ENCODE data around the gene OR51G1.
"Not testable (repeated sequence)": the region's sequence is repeated elsewhere in the genome, so short reads cannot be mapped to it uniquely, and the experiment has no call there.

Gene OR51G1, protein sequence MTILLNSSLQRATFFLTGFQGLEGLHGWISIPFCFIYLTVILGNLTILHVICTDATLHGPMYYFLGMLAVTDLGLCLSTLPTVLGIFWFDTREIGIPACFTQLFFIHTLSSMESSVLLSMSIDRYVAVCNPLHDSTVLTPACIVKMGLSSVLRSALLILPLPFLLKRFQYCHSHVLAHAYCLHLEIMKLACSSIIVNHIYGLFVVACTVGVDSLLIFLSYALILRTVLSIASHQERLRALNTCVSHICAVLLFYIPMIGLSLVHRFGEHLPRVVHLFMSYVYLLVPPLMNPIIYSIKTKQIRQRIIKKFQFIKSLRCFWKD

DNA sequence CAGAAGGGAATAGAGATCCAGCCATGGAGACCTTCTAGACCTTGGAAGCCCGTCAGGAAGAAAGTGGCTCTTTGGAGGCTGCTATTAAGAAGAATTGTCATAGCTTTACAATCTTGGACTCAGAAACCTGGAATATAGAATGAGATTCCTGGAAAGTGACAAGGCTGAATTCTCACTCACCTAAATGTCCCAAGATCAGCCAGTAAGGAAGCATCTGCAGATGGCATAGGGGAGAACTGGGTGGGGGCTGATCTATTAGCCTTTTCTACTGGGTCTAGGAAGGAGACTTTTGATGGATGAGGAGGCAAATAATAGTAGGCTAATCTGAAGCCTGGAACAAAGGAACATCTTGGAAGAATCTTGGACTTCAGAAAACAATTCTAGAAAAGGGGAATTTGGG, at the start of gene OR51G1:
OR51G1 (minus strand) TSS at position 101 of the 400 bp plus-strand sequence; CDS start at position 101, 0 bp downstream.
- no peak for DNase-seq (ENCODE audit: low read depth, low spot score)

DNA sequence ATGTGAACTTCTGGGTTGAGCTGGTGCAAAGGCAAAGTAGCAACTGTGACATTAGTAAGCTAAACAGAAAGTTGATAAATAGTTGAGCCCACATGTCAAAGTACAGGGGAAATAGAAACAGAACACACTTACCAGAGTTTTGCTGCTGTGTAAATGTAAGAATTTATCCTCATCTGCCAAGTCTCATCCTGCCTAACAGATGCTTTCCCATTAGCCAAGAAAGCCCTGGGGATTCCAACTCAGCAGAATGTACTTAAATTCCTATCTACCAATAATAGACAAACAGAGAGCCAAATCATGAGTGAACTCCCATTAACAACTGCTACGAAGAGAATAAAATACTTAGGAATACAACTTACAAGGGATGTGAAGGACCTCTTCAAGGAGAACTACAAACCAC, 38.7 kb upstream of the OR51G1 start:
- DNase-seq (ENCODE audit: low read depth, low spot score) = no peak

DNA sequence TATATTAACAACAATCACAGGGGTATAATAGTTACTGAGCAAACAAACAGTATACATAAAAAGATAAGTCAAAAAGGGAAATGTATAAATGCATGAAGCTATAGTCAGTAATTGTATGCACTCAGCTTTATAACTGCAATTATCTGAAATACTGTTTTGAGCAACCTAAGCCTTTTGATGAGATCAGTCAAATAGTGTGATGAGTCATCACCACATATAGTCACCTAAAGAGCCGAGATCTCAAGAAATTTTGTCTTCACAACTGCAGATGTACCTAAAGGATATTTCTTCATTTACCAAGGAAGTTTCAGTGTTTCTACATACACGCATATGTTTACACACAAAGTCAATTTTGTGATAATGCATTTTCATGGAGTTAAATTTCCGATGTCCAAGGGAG, 36.7 kb upstream of the OR51G1 start:
- DNase-seq (ENCODE audit: low read depth, low spot score) = no peak

DNA sequence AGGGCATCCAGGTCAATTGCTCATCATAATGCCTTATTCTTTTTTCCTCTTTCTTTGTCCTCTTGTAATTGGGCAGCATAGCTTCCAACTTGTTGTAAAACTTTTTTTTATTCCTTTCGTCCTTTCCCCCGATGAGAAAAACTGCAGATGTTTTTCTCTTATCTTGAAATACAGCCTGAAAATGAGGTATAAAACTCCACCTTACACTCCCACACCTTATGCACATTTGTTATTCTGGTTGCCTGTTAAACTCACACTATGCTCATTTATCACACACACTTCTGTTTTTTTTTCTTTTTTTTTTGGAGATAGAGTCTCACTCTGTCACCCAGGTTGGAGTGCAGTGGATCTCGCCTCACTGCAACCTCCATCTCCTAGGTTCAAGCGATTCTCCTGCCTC, 33.3 kb upstream of the OR51G1 start:
- DNase-seq (ENCODE audit: low read depth, low spot score) = no peak

DNA sequence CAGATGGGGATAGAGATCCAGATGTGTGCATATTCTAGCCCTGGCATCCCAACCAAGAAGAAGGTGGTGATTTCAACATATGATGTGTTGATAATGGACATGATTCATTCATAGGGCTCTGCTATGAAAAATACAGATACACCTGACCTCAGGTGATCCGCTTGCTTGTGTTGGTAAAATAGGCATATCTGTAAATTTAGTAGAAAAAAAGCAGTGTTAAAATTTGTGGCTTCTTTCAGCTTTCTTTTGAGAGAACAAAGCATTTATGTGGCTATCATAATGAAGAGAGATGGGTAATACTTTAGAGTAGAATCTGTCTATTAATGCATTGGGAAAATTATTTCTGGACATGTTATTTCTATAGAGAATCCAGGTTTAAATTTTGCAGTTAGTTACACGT, 31.5 kb upstream of the OR51G1 start, which contains the start of gene OR51A2:
OR51A2 (minus strand) TSS at position 101 of the 400 bp plus-strand sequence; CDS start at position 101, 0 bp downstream.
- DNase-seq (ENCODE audit: low read depth, low spot score) = not testable (repeated sequence)

DNA sequence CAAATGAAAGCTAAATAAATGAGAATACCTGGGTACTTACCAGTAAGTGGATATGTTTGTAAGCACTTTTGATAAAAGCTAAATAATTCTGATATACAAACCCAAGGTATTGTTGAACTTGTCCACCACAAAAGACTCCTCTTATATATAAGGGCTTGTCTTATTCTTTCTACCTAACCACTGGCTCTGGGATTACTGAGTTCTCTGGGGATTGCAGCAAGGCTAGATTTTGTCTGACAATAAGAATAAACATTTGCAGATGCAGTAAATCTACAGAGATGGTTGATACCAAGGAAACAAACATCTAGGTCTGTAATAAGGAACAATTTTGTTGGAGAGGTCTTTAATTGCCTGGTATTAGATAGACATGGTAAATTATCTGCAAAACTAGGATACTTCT, 23.4 kb upstream of the OR51G1 start, which contains the start of gene OR51A4:
OR51A4 (minus strand) TSS at position 101 of the 400 bp plus-strand sequence. CDS start 505 bp downstream, outside the sequence.
- no peak for DNase-seq (ENCODE audit: low read depth, low spot score)

DNA sequence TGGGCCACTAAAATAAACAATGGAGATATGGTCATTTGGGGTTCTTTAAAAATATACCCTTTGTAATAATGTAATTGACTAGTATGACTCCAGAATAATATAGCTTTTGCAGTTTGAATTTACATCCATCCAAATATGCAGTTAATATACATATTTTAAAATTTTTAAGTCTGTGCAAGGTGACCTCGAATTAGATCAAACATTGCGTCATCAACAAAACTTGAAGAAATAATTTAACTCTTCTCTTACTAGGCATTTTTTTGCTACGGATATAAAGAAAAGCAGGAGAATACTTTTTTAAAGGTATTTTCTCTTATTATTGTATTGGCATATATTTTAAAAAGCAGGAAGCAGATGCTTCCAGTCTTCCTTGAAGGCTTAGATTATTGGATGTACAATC, 12.6 kb upstream of the OR51G1 start:
- DNase-seq (ENCODE audit: low read depth, low spot score) = no peak

DNA sequence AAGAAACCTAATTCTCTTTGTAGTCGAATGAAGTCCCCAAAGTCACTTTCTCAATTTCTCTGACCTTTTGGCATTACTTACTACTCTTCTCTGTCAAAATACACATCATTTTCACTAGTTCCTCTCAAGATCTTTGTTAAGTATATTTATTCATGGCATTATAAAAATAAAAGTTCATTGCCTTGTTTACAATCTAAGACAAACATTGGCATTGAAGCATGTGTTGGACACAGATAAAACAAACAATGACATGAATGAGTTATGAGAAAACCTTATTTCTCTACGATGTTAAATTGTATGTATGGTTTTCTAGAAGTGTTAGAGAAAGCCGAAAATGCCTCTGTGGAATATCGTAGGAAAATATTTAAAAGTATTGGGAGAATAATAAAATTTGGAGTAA, 8.6 kb upstream of the OR51G1 start:
- no peak for DNase-seq (ENCODE audit: low read depth, low spot score)

DNA sequence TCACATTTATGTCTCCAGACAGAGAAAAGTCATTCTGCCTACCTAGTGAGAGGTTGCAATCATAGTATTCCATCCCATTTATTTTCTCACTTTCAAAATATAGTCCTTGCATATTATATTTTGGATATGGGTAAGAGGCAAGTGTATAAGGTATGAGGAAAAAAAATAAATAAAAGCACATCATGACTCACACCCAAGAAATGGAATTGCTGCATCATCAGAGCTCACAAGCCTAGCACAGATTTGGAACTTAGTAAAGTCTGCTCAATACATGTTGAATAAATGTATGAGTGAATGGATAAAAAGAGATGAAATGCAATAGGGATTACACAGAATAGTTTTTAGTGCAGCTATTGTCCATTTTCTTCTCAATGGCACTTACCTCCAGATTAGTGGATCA, 2.5 kb upstream of the OR51G1 start:
- DNase-seq (ENCODE audit: low read depth, low spot score) = no peak

DNA sequence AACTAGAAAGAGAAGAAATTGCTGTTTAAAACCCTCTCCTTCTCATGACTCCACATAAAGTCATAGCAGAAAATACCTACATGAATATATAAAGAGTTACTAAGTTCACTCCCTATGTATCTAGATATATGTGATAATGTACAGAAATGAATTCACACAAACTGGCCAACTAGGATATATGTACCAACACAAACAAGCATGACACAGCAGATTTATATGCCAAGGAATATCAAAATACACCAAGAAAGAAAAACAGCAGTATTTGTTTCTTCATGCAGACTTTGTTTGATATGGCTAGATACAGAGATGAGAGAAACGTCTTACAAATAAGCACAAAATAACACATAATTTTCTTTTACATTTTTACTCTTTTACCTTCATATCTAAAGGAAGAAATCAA, 1.8 kb downstream of the OR51G1 start:
- no peak for DNase-seq (ENCODE audit: low read depth, low spot score)

DNA sequence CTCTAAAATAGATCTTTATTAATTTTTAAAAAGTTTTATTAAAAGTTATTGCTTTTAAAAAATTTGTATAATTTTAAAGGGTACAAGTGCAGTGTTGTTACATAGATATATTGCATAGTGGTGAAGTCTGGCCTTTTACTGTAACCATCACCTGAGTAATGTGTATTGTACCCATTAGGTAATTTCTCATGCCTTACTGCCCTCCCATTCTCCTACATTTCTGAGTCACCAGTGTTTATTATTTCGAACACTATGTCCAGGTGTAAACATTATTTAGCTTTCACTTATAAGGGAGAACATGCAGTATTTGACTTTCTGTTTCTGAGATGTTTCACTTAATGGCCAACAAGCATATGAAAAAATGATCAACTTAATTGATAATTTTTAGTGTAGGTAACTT, 2.3 kb downstream of the OR51G1 start:
- DNase-seq (ENCODE audit: low read depth, low spot score) = no peak

DNA sequence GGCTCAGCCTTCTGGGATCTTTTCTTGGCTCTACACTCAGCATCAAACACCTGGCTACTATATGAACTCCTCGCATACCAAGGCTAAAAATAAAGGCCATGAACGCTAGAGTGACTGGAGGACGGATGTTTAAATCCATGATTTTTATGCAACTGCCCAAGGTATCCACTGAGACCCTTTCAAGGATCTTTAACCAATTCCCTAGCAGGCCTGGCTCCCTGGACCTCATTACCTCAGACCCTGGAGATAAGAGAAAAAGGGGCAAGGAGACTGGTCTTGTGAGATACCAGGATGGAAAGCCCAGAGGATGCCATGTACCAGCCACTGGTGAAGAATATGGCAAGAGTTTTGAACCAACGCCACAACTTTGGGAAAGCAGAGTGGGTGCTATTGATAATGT, 4.9 kb downstream of the OR51G1 start, which contains the start of gene OR51G2:
OR51G2 (minus strand) TSS at position 101 of the 400 bp plus-strand sequence. CDS start 3,687 bp downstream, outside the sequence.
- no peak for DNase-seq (ENCODE audit: low read depth, low spot score)

DNA sequence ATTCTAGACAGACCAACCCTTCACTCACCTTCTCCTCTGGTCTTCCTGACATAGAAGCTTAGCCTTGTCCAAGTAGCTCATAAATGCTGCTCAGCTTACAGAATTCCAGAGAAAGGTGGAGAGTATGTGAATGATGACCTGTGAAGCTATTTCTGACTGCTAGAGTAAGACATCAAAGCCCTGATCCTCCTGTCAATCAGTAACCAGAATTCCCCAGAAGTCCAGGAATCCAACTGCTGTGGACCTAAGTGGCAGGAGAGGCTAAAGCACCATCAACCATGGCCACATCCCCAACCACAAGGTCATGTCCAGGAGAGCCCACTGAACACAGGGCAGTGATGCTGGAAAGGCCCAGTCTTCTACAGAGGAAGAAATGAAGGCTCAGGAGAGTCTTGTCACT, 7.6 kb downstream of the OR51G1 start:
- no peak for DNase-seq (ENCODE audit: low read depth, low spot score)

DNA sequence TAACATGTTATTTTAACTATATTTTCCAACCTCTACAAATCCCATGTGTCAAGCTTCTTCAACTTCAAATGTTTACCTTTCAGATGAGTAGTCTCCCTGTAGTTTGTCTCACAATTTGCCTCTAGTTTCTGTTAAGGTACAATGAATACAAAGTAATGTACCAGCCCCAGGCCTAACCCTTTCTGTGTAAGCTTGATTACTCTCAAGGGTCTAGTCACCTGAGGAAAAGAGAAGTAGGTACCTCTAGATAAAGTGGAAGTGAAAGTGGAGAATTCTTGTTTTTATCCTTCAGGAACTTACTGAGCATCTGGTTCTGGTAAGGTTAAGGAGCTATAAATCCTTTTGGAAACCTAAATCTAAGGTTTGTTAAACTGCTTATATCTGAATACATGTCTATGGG, 20.7 kb downstream of the OR51G1 start, which contains the start of gene OR51A7:
OR51A7 (plus strand) TSS at position 300 of the 400 bp plus-strand sequence. CDS start 3,587 bp downstream, outside the sequence.
- DNase-seq (ENCODE audit: low read depth, low spot score) = no peak

DNA sequence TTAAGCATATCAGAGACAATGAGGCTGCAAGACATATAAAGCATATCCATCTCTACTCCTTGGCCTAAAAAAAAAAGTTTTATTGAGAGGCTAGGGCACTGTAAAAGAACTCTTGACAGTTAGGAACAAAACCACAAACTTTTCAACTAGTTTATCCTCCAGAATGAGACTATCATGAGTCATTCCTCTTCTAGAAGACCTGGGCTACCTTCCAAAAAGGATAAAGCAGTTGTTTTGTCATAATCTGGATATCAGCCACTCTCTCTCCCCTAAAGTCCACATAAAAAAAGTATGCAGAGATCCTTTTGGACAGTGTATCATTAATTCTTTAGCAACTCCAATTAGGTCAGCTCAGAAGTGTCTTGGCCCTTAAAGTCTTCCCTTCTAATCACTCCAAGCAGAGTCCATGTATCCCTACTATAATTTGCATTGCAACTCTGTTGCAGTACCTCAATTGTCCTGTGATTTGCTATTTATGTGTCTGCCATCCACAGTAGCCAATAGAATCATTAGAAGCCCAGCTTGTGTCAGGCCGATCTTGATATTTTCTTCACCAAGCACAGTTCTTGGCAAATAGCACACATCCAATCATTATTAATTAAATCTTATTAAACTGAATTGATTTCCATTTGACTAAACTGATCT, 32.0 kb downstream of the OR51G1 start:
- no peak for DNase-seq (ENCODE audit: low read depth, low spot score)

DNA sequence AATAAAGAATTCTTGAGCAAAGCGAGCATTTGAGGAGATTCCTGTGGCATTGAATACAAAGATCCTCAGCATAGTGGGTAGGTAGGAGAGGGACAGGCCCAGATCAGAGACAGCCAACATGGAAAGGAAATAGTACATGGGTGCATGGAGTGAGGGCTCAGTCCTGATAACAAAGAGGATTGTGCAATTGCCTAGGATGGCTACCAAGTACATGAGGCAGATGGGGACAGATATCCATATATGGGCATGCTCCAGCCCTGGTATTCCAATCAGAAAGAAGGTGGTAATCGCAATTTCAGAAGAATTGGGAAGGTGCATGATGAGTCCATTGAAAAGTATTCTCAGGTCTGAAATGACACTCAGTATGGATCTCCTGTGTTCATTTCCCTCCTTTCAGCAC, 33.9 kb downstream of the OR51G1 start:
- DNase-seq (ENCODE audit: low read depth, low spot score) = no peak

DNA sequence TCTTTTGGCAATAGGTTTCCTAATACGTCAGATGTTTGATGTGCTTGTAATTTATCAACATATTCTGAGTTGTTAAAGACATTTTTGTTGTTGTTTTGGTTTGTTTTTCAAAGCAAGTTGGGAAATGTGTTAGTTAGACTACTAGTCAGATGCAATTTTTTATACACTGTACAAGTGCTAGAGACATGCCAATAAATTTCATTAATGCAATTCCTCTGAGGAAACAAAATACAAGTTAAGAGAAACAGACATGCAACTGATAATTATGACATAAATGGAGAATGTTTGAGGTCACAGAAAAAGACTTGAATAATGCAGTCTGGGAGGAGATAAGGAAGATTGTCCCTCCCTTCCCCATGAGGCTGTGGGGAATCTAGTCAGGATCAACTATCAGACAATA, 36.5 kb downstream of the OR51G1 start:
- no peak for DNase-seq (ENCODE audit: low read depth, low spot score)

DNA sequence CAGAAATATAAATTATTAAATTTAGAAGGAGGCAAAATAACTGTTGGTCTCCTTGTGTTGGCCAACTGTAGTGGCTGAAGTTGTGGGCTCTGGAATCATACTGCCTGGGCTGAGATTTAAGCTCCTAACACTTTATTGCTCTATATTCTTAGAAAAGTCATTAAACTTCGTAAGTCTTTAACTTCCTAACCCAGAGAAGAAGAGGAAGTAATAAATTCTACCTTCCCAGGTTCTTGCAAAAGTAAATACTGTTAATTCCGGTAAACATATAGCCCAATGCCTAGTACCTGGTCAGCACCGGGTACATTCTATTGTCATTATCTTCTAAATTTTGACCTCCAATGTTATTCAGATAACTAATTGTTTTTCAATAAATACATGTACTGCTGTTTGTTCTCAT, 38.0 kb downstream of the OR51G1 start:
- no peak for DNase-seq (ENCODE audit: low read depth, low spot score)

DNA sequence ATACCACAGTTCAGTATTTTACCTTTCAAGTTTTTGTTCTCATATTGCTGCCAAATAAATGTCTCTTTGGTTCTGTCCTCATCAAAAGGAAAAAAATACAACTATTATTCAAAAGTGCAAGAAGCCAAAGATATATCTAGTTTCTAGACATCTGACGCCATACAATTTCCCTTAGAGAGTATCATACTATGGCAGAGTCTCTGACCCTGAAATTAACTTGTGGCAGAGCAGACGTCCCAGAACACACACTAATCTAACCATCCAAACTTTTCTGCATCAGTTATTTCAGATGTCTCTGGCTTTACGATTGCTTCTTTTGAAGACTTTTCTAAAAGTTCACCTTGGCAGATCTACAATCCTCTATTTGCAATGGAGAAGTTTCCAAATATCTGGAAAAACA, 39.8 kb downstream of the OR51G1 start:
- no peak for DNase-seq (ENCODE audit: low read depth, low spot score)

DNA sequence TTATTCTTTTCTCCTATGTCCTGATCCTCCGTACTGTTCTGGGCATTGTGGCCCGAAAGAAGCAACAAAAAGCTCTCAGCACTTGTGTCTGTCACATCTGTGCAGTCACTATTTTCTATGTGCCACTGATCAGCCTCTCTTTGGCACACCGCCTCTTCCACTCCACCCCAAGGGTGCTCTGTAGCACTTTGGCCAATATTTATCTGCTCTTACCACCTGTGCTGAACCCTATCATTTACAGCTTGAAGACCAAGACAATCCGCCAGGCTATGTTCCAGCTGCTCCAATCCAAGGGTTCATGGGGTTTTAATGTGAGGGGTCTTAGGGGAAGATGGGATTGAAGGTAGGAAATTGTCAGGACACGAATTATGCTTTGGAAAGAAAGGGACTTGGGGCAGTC, 41.6 kb downstream of the OR51G1 start:
- DNase-seq (ENCODE audit: low read depth, low spot score) = no peak

DNA sequence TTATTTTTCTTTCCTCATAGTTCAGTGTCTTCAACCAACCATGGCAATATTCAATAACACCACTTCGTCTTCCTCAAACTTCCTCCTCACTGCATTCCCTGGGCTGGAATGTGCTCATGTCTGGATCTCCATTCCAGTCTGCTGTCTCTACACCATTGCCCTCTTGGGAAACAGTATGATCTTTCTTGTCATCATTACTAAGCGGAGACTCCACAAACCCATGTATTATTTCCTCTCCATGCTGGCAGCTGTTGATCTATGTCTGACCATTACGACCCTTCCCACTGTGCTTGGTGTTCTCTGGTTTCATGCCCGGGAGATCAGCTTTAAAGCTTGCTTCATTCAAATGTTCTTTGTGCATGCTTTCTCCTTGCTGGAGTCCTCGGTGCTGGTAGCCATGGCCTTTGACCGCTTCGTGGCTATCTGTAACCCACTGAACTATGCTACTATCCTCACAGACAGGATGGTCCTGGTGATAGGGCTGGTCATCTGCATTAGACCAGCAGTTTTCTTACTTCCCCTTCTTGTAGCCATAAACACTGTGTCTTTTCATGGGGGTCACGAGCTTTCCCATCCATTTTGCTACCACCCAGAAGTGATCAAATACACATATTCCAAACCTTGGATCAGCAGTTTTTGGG, 42.2 kb downstream of the OR51G1 start, which contains the start of gene OR51T1:
OR51T1 (plus strand) TSS at position 41 of the 641 bp plus-strand sequence; CDS start at position 41, 0 bp downstream.
- DNase-seq (ENCODE audit: low read depth, low spot score) = no peak

DNA sequence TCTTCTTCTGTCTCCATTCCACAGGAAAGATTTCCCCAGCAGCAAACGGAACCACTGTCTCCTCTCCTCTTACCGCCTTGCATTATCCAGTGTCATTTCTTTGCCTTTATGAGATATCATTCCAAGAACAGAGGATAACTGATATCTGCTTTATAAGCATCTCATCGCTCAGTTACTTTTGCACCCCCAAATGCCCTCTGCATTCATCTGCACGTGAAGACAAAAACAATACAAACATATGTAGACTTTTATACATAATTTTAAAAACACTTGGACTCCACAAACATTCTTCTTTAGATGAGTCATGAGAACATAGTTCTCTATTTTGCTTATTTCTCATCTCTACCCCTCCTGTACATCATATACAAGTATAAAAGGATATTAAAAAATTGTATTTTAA, 43.0 kb downstream of the OR51G1 start:
- no peak for DNase-seq (ENCODE audit: low read depth, low spot score)

Data from activated naive CD8-positive, alpha-beta T cell treated with anti-CD3 and anti-CD28 coated beads, Interleukin-2, amount 50 U/mL, for 16 hours (primary cell).